Activated CD4-positive, alpha-beta T cell treated with anti-CD3 and anti-CD28 coated beads for 24 hours (primary cell): ENCODE measurements around the gene OOSP4B.
"Not testable (repeated sequence)": the region's sequence is repeated elsewhere in the genome, so short reads cannot be mapped to it uniquely, and the experiment has no call there.

ENCODE experiments used
- DNase-seq, 2 donors: peaks; one replicate each; pipeline ENCODE4 v3.0.0-alpha.2; 2020; ENCODE audit warnings: low read depth in 2 of 2

OOSP4B gene

GRCh38 chr11:60016881-60017280 is at the start of gene OOSP4B:
Gene OOSP4B (plus strand): TSS chr11:60017181.
- DNase-seq, result no peak

- no peak for DNase-seq
Observed at GRCh38 chr11:59967677-59968394, 49.1 kb upstream of the OOSP4B start.

GRCh38 chr11:59968395-59968783 is 48.6 kb upstream of the OOSP4B start:
- no peak for DNase-seq

GRCh38 chr11:59973097-59973496 is 43.9 kb upstream of the OOSP4B start:
- no peak for DNase-seq

- DNase-seq, result no peak
Observed at GRCh38 chr11:59981106-59981770, 35.7 kb upstream of the OOSP4B start.

GRCh38 chr11:59982037-59982436 is 34.9 kb upstream of the OOSP4B start:
- DNase-seq, result not testable (repeated sequence)

- no peak for DNase-seq
Observed at GRCh38 chr11:59983212-59983611, 33.8 kb upstream of the OOSP4B start.

GRCh38 chr11:59984368-59984767 is 32.6 kb upstream of the OOSP4B start:
- no peak for DNase-seq

GRCh38 chr11:59990421-59990820 is 26.6 kb upstream of the OOSP4B start:
- DNase-seq, result no peak

- no peak for DNase-seq
Observed at GRCh38 chr11:59992425-59992824, 24.6 kb upstream of the OOSP4B start.

- no peak for DNase-seq
Observed at GRCh38 chr11:59997800-59998199, 19.2 kb upstream of the OOSP4B start.

- no peak for DNase-seq
Observed at GRCh38 chr11:59999691-60000090, 17.3 kb upstream of the OOSP4B start.

- DNase-seq, result no peak
Observed at GRCh38 chr11:60003729-60004128, 13.3 kb upstream of the OOSP4B start.

GRCh38 chr11:60005360-60005759 is 11.6 kb upstream of the OOSP4B start:
- DNase-seq, result no peak

- DNase-seq, result no peak
Observed at GRCh38 chr11:60018058-60018457, 1.1 kb downstream of the OOSP4B start.

- not testable (repeated sequence) for DNase-seq
Observed at GRCh38 chr11:60020376-60020775, 3.4 kb downstream of the OOSP4B start.

- no peak for DNase-seq
Observed at GRCh38 chr11:60029015-60029632, 12.1 kb downstream of the OOSP4B start.

- no peak for DNase-seq
Observed at GRCh38 chr11:60040109-60040508, 23.1 kb downstream of the OOSP4B start, which contains the start of gene OOSP2. Gene OOSP2 (plus strand): TSS chr11:60040409. CDS start chr11:60040460, 51 bp downstream.

GRCh38 chr11:60050422-60050821 is 33.4 kb downstream of the OOSP4B start:
- DNase-seq, result not testable (repeated sequence)

GRCh38 chr11:60050839-60051238 is 33.9 kb downstream of the OOSP4B start:
- not testable (repeated sequence) for DNase-seq

GRCh38 chr11:60056349-60056969 is 39.5 kb downstream of the OOSP4B start, which contains the start of gene MS4A3:
Gene MS4A3 (plus strand): TSS chr11:60056665. CDS start chr11:60061161, 4,496 bp downstream.
- DNase-seq, result no peak

GRCh38 chr11:60059052-60059451 is 42.1 kb downstream of the OOSP4B start:
- no peak for DNase-seq
